ENCODE results near the gene FLNB.

The FLNB gene

DNA sequence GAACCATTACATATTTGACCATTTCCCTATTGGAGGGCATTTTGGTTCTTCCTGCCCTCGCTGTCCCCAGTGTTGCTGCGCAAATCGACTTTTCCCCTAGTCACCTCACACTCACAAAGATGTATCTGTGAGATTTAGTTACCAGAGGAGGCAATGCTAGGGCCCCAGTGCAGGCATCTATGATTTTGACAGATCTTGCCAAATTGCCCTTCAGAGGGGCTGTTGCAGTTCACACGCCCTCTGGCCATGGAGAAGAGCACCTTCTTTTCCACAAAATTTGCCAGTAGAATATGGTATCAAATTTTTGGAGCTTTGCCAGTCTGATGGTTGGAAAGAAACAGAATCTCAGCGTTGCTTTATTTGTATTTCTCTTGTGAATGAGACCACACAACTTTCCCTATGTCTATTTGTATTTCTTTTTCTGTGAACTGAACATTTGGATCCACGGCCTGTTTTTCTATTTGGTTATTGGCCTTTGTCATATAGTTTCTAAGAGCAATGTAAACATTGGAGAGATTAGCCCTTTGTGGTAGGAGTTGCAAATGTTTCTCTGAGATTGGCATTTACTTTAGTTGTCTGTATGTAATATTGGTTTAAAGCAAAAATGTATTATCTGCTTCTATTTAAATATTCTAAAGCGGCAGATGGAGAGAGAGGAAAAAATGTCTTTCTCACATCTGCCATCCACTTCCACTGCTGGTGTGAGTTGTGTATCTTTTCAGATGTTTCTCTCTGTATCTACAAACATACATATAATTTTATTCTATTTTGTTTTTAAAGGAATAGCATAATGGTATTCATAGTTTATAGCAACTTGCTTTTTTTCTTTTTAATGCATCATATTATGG is 136.5 kb downstream of the FLNB start:
- no peak for DNase-seq

DNA sequence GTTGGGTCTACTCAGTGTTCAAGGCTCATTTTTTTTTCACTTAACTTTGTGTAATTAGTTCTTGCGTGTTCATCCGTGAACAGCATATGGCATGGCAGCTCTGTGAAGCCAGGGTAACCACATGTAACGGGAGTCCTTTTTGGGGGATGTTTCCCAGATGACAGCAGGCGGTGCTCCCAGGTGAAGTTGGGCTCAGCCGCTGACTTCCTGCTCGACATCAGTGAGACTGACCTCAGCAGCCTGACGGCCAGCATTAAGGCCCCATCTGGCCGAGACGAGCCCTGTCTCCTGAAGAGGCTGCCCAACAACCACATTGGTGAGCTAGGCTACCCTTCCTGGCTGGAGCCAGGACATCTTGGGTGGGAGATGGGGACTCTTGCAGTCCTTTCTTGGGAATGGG is 139.8 kb downstream of the FLNB start:
- DNase-seq, result no peak

DNA sequence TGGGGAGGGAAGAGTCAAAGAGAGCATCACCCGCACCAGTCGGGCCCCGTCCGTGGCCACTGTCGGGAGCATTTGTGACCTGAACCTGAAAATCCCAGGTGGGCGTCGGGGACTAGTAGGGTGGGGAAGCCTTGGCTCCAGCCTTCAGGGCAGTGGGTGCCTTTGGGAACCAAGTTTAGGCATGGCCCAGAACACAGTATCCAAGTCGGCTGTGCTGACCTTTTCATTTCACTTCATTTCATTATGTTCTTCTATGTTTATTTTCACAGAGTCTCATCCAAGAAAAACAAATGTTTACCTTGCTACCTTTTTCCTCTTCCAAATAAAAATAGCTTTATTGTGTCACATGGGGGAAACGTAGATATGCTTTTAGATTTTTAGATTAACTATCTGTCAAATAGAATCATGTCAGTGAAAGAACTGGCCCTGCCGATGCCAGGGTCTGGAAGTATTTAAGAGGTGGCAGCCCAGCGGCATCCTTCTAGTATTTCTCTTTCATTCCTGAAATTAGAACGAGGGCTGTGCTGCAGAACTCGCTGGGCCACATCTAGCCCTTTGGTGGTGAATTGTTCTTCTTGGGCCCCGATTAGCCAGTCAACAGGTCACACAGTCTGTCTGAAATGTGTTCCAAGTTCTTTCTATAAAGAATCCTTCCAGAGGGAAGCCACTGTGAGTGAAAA is 142.0 kb downstream of the FLNB start:
- DNase-seq, result no peak

DNA sequence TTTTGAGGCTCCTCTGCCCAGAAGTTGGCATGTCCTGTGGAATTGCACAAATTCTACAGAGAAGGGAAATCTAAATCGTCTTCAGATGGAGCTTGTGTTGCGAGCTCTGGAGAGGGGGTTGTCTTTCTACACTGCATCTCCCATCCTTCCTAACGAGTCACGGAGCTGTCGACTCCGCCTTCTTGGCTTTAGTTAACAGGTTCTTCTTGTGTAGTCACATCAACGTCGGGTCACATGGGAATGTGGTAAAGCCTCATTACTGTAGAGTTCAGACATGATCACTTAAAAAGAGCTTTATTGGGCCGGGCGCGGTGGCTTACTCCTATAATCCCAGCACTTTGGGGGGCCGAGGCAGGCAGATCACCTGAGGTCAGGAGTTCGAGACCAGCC is 142.6 kb downstream of the FLNB start:
- no peak for DNase-seq

DNA sequence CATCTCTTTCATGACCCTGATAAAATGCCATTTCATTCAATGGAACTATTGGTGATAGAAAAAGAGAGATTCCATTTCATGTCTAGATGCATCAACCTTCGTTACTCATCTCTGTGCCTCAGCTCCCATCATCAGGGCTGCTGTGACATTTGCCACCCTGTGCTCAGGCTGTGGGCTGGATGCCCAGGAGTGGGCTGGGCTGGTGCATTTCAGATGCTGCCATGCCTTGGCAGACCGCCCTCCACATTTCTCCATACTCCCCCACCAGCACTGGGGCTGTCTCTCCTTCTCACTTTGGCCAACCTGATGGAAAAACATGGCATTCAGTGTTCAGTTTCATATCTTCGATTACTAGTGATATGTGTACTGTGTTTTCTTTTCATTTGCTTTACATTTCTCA is 143.4 kb downstream of the FLNB start:
- DNase-seq, result no peak

DNA sequence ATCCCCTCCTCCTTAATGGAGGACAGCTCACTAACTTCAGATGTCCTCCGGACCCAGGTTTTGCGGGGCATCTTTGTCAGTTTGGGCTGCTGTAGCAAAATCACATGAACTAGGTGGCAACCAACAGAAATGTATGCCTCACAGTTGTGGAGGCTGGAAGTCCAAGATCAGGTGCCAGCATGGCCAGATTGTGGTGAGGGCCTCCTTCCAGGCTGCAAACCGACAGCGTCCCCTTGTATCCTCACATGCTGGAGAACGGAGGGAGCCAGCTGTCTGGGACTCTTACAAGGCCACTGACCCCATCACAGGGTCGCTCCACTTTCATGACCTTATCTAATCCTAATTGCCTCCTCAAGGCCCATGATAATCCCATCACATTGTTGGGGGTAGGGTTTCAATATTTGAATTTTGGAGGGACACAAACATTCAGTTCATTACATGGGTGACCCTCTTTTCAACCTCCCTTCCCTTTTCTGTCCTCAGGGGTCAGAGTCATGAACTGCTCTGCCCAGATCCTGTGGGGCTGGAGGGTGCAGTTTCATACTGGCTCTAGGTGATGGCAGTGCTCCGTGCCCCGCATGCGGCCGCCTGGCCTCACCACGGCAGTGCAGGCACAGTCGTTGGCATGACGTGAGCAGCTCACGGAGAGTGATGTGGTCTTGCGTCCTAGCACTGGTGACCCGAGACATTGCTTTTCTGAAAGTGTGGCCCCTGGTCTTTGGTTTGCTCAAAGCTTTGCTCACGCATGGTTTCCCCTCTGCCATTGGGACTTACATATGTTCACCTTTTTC is 144.2 kb downstream of the FLNB start:
- DNase-seq, result no peak

DNA sequence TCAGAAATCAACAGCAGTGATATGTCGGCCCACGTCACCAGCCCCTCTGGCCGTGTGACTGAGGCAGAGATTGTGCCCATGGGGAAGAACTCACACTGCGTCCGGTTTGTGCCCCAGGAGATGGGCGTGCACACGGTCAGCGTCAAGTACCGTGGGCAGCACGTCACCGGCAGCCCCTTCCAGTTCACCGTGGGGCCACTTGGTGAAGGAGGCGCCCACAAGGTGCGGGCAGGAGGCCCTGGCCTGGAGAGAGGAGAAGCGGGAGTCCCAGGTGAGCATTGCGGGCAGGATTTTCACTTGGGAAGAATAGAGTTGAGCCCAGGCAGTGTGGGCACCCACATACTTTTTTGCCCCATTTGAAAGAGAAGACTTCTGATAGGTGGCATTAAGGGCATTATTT is 145.1 kb downstream of the FLNB start:
- no peak for DNase-seq

DNA sequence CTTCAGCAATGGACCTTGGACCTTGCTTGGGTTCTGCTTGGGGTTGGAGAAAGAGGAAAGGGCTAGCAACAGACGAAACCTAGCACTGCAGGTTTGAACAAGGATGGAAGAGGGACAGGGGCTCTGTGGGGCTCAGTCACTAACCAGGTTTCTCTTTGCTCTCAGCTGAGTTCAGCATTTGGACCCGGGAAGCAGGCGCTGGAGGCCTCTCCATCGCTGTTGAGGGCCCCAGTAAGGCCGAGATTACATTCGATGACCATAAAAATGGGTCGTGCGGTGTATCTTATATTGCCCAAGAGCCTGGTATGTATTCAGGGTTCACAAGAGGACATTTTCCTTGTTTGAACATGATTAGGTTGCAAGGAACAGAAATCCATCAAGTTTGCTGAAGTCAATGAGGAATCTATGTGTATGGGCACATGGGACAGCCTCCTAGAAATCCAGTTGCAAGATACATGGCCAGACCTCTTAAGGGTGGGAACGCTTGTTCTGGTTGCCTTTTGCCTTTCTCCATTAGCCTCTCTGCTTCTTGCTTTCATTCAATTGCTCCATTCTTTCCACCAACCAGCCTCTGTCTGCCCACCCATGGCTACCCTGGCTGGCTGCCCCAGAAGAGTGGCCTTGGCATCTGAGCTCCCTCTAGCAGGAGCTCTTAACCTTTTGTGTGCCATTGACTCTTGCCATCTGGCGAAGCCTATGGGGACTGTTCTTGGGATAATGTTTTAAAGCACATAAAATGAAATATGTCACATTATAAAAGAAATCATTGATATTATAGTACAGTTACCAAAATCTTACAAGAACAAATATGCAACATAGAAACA is 146.6 kb downstream of the FLNB start:
- DNase-seq, result no peak

DNA sequence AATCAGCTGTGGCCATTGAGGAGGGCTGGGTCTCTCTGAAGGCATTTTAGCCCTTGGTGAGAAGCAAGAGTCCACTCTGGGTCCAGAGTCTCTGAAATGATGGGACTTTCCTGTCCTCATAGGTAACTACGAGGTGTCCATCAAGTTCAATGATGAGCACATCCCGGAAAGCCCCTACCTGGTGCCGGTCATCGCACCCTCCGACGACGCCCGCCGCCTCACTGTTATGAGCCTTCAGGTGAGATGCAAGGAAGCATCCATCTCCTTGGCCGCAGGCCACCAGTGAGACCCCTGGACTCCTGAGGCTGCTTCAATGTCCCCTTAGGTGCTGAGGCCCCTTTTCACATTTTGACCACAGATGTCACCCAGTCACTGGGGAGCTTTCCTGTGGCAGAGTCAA is 147.6 kb downstream of the FLNB start:
- no peak for DNase-seq

DNA sequence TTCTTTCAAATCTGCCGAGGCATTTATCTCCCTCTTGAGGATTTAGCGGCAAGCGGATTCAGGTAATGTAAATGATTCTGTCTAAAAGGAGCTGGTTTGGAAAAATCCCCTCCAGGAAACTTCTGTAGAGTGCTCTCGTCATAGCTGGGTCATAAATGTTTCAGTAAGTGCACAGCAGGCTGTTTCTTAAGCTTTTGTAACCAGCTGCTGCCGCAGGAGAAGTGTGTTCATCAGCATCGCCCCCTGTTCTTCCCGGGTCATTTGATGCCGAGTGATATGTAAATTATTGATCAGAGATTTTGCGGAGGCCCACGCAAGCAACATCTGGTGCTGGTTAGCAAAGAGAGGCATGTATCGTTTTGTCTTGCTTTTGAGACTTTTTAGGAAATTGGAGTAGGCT is 149.5 kb downstream of the FLNB start:
- DNase-seq, result no peak

DNA sequence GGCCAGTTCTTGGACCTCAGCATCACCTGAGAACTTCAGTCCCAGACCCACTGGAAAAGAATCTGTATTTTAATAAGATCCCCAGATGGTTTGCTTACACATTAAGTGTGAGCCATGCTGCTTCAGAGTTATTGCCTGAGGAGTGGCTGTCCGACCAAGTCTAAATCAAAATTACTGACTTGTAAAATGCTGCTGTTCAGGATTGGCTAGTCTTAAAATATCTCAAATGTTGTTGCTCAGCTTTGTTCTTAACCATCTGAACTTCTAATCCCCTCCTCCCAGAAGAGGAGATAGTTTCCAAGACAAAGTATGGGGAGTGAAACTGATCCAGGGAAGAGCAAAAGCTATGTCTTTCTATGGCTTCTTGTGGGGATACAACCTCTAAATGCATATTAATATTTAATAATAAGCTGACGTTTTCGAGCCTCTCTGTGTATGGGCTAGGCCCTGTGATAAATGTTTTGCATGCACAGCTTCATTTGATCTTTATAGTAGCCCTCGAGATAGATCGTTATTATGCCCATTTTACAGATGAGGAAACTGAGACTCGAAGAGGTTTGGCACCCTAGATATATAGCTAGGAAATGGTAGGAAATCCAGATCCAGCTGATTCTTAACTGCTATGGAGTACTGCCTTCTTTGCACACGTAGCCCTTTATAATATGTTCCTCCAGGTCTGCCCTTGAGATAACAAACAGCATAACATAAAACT is 150.4 kb downstream of the FLNB start:
- no peak for DNase-seq

DNA sequence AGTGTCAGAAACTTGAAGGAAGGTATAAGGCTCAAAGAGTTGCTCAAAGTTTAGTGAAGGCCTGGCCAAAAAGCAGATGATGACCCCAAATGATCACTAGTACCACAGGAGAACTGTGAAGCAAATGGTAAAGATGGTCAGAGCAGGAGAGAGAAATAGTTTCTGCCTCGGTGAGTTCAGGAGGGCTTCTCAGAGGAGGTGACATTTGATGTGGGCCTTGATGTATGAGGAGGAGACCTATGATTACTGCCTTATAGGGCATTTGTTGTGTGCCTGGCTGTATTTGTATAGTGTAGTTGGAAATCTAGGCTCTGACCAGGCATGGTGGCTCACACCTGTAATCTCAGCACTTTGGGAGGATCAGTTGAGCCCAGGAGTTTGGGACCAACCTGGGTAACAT is 152.2 kb downstream of the FLNB start:
- no peak for DNase-seq

DNA sequence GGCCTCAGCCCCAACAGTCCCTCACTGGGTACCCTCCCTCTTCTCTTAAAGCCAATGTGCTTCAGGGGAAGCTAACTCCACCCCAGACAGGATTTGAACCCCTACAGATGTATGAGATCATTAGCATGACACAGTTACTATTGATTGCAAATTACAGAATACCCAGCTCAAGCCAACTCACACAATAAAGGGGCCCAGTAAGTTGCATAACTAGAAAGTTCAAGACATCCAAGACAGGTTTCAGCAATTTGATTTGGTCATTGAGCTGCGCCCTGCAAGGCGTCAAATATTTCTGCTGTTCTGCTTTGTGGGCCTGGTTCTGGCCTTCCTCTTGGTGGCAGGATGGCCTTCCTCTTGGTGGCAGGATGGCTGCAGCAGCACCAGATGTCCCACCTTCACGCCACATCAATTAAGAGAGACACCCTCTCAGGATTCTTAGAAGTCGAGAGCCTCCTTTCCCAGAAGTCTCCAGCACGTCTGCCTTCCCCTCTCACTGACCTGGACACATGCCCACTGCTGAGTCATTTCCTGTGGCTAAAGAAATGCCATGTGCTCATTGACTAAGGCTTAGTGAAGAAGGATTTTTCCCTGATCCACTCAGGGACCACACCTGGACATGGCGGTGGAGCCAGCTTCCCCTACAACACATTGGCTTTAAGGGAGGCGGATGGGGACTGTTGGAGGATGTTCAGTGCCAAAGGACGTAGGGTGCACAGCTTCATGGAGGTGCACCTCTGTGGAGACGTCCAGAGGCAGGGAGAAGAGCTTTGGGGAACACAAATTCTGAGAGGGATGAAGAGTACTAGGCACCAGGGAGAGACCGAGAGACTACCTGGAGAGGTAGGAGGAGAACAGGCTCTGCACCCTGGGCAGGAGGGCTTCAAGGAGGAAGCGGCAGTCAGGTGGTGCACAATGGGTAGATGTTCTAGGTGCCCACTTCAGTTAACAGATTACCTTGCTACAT is 153.5 kb downstream of the FLNB start:
- no peak for DNase-seq

DNA sequence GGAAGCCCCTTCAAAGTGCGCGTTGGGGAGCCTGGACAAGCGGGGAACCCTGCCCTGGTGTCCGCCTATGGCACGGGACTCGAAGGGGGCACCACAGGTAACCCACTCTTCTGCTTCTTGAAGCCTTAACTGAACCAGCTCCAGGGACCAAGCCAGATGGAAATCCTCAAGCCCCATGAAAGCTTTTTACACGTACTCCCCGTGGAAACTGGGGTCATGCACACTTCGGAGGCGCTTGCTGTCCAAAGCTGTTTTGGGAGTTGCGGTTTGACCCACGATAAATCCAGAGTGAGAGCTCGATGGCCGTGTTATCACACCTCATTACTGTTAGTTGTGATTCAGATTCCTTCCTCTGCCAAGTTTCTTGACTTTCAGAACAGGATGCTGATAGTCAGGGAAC is 155.0 kb downstream of the FLNB start:
- no peak for DNase-seq

DNA sequence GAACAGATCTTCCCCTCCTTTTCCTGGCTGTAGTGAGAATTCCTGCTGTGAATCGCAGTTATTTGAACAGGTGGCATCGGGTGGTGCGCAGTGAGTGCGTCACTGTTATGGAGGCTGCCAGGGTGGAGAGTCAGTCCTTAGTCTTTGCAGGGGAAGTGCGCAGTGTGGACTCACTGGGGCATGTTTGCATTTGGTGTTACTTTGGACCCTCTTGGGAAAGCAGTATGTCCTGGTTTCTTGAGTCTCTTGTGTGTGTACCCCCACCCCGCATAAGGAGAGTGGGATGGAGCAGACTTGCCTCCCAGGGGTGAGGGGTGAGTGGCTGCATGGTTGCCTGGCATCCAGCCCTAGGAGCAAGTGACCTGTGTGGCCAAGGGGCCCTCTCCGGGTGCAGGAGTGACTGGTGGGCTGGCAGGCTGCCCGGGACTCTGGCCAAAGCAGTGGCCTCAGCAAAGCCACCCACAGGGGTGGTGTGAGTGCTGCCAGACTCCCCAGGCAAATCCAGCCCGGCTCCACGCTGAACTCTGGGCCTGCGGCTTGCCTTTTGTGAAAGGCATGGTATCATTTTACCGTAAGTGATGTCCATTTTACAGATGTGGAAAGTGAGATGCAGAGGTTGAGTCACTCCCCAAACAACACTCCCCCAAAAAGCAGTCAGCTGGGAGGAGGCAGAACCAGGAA is 156.1 kb downstream of the FLNB start:
- DNase-seq, result no peak

DNA sequence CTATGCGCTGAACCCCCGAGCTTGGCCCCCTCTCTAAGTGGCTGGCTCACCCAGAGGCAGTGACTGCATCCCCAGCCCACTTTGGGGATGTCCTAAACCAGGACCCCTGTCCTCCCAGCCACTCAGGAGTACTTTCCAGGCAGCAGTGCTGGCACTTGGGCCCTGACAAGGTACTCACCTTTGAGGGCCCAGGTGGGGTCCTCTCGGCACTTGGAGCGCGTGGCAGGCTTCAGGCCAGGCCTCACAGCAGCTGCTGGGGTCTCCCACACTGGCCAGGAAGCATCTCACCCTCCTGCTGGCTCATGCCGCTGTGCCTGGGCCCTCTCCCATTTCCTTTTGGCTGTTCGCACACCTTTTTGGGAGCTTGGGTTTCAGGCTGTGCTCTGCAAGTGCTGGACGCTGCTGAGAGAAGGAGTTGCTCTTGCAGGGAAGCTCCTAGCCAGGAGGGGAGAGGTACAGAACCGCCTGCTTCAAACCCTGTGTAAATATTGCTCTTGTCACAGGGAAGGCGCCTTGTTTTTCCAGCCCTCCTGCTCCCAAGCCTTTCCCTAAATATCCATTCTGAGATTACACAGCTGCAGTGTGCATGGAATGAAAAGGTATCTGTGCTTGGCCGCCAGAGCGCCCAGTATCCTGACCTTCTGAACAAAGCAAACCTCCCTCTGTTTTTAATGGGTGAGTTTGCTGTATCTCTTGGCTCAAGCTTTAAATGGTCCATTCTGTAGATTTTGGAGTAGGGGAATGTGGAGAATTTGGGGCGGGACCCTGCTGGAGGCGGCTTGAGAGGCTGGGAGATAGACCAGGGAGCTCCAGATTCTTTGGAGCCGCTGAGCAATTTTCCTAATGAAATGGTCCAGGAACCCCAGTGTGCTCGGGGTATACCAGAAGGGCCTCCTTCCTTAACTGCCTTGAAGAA is 156.9 kb downstream of the FLNB start:
- no peak for DNase-seq

DNA sequence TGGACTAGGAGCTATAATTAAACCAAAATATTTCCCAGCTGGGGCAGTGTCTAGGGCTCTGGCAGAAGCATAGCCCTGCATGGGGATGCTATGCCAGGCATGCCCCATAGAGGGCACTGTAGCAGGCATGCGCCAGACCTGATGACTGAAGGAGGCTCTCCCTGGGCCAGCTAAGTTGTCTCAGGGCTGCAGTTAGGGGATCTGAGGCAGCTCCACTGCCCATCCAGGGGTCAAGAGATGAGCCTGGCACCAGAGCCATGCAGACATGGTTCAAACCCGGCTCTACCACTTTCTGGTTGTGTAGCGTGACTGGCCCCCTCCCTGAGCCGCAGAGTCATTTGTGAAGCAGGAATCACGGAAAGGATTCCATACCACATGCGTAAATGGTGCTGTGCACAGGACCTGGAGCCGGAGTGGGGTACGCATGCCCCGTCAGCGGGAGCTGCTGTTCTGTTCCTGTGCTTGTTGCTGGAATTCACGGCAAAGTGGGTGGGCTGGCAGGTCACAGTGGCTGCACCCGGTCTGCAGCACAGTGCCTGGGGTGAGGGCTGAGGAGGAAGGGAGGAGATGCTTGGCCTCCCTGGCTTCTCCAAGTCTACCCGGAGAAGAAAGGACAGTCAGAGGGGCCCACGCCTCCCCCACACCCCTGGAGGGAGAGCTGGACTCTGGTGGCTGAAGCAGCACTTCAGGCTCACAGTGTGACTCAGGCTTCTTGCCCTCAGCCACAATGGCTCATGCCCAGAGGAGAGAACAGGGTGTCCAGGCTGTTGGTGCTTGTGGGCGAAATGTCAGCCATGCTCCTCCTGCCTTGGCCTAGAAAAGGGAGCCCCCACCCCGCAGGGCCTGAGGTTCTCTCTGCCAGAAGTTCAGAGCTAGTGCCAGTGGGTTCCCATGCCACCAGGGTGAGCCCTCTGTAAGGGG is 159.5 kb downstream of the FLNB start:
- peak; percentile 81 for DNase-seq

DNA sequence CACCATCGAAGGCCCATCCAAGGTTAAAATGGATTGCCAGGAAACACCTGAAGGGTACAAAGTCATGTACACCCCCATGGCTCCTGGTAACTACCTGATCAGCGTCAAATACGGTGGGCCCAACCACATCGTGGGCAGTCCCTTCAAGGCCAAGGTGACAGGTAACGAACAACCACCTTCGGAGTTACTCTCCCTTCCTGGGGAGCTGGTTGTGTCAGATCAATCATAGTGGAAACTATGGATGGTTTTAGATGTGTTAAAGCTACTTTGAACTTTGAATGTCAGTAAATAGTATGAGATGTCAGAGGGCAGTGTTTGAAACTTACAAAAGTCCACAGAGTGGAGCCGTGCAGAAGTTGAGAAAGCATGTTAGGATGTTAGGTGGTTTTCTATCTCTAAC is 160.3 kb downstream of the FLNB start:
- DNase-seq, result no peak

Data from stimulated activated CD4-positive, alpha-beta T cell treated with anti-CD3 and anti-CD28 coated beads, Interleukin-15, amount 100 ng/mL, for 24 hours (primary cell).